NOMO-1 (cell line): Measurements from ENCODE around the gene DNER.
"Not testable (repeated sequence)": the region's sequence is repeated elsewhere in the genome, so short reads cannot be mapped to it uniquely, and the experiment has no call there.

ENCODE experiments used
- DNase-seq, 2 experiments: peaks; one replicate each; lab custom pipeline; 2025; ENCODE audit not compliant: unreplicated experiment in 2 of 2; lab: John Stamatoyannopoulos, UW

Gene DNER

DNA sequence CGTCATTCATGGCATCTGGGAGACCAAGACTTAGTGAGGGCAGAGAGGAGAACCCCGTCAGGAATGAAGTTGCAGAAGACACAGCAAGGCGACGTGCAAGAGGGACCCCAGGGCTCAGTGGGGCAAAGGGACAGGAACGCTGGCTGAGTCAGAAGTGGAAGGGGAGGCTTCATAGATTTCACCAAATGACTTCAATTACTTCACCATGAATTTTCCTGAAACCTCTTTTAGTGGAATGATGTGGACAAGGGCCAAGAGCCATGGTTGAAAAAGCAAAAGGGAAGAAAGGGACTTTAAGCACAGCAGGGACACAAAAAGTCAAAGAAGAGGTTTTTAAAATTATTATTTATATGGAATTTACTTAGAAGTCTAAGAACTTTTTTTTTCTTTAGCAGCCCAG is 301.7 kb downstream of the DNER start:
- no peak for DNase-seq

- no peak for DNase-seq
Observed at GRCh38 chr2:229410946-229411345, 303.4 kb downstream of the DNER start.

DNA sequence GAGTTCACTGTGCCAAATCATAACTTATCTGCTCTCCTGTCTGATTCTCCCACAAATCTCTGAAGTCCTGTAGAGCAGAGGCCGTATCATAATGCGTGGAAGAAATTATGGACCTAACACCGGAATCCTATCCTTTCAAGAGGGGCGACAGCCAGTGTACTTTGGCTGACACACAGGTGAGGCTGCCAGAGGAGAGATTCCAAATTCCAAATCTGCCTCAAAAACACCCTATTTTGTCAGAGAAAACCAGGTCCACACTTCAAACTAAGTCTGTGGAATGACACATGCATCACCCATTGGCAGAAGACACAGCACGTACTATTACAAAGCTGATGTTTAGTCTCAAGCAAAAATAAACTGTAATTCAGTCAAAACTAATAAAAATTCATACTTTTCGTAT is 304.1 kb downstream of the DNER start:
- DNase-seq = no peak

DNA sequence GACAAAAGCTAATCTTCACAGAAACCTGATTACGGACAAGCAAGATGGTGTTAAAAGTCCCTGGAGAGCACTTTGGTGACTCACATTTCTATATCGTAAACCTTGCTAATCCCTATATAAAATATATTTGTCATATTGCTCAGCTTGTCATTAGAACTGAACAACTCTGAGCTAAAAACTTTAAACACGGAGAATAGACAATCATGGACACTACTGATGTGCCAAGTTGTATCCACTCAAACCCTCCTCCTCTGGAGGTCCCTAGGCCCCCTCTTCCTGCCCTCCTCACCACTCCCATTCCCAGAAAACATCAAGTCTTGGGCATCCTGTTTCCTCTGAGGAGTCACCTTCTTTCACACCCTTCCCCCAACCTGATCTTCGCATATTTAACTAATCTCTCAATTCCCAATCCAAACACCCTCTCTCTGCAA is 304.6 kb downstream of the DNER start:
- DNase-seq = no peak

DNA sequence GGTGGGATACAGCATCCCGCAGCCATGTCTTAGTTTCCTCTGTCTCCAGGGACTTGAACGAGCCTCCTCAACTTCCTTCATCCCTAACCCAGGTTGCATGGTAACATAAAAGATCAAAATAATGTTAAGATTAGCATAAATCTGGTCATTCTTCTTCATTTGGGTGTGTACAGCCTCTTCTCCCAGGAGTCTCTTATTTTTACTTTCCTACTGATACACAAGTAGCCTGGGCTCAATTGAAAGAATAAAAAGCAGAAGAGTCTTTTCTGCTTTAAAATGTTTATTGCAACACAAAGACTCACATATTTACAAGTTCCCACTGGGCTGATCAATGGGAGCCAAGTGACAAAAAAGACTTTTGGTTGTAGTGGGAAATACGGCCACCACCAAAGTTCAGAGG is 305.4 kb downstream of the DNER start:
- peak in 1 of 2 experiments; percentile 25 for DNase-seq

- DNase-seq = peak; percentile 88 to 91
Observed at GRCh38 chr2:229408356-229408755, 306.0 kb downstream of the DNER start.

DNA sequence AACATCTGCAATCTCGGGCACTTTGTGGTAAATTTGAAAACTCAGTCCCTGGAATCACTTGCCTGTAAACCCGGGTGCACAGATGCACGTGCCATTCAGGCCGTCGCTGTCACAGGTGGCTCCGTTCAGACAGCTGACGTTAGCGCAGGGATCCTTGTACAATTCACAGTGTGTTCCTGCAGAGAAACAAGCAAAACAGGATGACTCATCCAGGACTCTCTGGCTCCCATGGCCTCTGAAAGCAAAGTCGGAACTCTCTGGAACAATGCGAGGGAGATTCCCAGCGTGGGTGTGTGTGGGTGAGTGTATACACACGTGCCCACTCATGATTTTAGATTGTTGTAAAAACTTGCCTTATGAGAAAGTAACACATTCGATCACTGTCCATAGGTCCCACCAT is 307.2 kb downstream of the DNER start:
- DNase-seq = no peak

DNA sequence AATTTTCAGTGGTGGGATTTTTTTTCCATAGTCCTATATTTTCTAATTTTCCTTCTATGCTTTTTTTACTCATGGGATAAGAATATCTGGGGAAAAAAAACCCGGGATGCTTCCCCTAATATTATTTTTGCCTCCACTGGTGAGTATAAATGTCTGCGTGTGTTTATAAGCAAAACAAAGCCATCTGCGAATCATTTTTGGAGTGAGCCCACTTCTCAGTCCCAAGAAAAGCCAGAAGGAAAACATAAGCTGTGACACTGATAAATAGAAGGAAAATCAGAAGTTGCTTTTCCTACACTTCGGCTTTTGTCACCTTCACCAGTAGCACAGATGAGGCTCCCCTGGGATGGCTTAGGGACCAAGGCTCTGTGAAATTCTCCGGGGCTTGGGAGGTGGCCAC is 308.6 kb downstream of the DNER start:
- no peak for DNase-seq

DNA sequence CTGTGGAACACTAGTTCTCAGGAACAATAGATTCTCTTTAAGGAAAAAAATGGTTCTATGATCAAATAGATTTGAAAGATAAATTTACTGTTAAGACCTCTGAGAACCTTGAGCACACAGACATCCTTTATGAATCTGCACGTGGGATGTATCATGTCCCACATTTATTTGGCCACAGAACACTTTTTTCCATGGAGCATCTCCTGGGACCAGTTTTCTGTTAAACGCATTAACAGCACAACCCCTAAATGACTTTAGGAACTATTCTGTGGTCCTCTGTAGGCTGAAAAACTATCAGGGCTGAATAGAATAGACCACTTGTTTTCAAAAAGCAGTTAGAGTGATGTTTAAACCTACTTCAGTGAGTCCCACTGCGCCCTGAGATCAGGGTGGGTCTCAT is 311.1 kb downstream of the DNER start:
- DNase-seq = no peak

DNA sequence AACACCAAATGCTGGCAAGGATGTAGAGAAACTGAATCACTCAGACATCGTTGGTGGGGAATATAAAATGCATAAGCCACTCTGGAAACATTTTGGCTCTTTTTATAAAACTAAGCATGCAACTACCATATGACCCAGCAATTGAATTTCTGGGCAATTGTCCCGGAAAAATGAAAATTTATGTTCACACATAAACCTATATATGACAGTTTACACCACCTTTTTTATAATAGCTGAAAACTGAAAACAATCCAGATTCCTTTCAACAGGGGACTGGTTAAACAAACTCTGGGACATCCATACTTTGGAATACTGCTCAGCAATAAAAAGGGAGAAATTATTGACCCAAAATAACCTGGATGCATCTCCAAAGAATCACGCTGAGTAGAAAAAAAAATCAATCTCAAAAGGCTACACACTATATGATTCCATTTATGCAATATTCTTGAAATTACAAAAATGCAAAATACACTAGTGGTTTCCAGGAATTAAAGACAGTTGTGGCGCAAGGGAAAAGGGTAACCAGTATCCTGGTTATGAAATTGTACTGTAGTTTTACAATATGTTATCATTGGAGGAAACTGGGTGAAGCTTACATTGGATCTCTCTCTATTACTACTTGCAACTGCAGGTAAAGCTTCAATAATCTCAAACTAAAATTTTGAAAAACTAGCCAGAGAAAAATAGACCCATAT is 313.0 kb downstream of the DNER start:
- DNase-seq = no peak

- DNase-seq = no peak
Observed at GRCh38 chr2:229393926-229394325, 320.4 kb downstream of the DNER start.

- no peak for DNase-seq
Observed at GRCh38 chr2:229392196-229392595, 322.2 kb downstream of the DNER start.

DNA sequence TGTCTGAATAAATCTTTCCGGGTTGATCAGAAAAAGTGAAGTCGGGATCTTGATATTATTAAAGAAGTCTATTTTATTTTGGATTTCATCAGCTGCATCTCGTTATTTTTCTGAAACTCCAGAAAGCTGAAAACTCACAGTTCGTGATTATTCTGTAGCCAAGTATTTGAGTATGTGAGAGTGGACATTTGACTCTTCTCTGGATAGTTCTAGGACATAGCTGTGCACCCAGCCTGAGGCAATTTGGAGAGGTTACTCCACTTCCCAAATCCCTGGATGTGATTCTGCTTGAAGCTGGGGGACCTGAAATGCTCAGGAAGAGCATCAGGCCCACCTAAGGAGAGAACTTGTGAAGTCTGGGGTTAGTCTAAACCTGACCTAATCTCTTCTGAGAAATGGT is 325.6 kb downstream of the DNER start:
- no peak for DNase-seq

DNA sequence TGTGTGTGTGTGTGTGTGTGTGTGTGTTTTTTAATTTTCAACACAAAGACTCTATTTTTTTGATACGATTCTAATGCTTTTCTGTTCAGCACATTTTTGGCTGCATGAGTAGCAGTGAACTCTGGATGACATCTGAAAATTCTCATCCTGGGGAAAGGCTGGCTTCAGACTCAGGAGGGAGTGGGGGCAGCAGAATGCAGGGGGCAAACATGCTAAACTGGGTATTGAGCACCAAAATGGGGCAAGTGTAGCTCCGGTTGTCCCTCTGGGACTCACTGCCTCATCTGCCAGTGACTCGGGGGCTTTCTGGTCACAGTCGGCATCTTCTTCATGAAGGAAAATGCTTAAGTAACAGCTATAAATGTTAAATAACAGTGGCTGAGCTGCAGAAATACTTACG is 326.5 kb downstream of the DNER start:
- no peak for DNase-seq

GRCh38 chr2:229380101-229380625 is 334.2 kb downstream of the DNER start:
- no peak for DNase-seq

- no peak for DNase-seq
Observed at GRCh38 chr2:229378386-229378785, 336.0 kb downstream of the DNER start.

DNA sequence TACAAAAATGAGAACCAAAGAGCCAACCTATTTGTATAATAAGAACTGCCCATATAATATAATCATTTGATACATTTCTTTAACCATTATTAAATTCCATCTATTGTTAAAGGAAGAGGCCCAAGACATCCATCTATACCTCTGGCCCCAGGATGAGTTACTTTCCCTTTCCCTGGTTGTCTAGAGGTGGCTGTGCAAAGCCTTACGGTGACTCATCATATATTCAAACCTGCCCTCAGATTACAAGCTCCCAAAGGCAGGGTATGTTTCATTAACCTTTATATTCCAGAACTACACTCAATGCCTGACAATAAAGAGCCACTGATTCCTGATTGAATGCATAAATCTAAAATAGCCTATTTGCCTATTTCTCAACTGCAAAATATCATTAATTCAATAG is 337.5 kb downstream of the DNER start:
- DNase-seq = no peak

DNA sequence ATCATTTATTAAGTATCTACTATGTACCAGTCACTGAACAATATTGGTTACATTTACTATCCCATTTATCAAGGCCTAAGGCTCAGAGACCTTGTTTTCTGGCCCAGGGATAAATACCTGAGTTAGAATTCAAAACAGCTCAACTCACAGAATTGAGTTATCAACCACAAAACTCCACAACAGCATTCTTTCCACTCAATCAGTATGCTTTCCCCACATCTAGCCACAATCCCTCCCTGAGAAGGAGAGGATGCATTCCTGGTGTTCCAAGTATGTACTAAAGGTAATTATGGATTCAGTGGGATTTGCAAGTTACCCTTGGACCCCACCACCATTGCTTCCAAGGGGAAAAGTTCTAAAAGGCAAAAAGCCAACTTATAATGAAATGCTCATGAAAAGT is 339.1 kb downstream of the DNER start:
- no peak for DNase-seq

- DNase-seq = not testable (repeated sequence)
Observed at GRCh38 chr2:229373311-229373710, 341.0 kb downstream of the DNER start.

DNA sequence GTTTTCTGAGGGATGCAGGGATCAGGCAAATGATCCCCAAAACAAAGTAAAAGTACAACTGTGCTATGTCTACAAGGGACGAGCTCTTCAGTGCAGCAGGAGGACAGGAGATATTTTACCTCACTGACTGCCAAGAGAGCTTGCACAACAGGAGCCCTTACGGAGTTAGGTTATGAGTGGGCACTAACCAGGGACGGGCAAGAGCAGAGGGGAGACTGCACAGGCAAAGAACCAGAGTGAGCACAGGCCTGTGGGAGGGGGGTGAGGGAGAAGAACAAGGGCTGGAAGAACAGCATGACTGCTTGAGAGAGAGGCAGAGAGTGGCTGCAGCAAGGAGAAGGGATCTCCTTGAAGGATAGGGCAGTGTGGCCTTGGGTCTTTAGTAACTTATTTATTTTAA is 342.1 kb downstream of the DNER start:
- DNase-seq = no peak

GRCh38 chr2:229371086-229371485 is 343.3 kb downstream of the DNER start:
- DNase-seq = no peak

DNA sequence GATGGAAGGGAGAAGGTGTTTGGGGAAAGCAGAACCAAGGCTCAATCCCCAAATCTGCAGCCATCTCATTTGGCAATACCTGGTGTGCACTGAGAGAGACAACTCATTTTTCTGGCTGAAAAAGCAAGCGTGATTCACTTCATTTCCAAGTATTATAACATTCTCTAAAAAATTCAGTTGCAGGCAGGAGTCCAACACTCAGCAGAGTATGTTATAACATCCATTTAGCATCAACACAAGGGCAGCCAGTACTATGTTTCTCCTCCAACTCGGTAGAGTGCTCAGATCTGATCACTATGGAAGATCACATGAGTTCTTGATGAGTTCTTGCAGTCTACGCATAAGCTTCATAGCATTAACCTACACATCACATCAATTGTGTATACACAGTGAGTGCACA is 343.8 kb downstream of the DNER start:
- DNase-seq = no peak
